OCI-LY3 (cell line): ENCODE results near the gene CDH23.

Source experiments
- EZH2phosphoT487 ChIP-seq: fragments of 200-600 bp; shearing (Covaris generic); IDR thresholded peaks from 2 replicates; pipeline ENCODE4 v1.6.1; 2018; ENCODE audit warnings: antibody characterized with exemption, mixed run types, low read depth
- TF ChIP-seq, protein P1 (sequence below): fragments of 200-600, 300-600 bp; sonication (generic); IDR thresholded peaks from 2 replicates; pipeline ENCODE4 v1.5.1; 2014; ENCODE audit warnings: antibody characterized with exemption, low read length, low read depth

DNA sequence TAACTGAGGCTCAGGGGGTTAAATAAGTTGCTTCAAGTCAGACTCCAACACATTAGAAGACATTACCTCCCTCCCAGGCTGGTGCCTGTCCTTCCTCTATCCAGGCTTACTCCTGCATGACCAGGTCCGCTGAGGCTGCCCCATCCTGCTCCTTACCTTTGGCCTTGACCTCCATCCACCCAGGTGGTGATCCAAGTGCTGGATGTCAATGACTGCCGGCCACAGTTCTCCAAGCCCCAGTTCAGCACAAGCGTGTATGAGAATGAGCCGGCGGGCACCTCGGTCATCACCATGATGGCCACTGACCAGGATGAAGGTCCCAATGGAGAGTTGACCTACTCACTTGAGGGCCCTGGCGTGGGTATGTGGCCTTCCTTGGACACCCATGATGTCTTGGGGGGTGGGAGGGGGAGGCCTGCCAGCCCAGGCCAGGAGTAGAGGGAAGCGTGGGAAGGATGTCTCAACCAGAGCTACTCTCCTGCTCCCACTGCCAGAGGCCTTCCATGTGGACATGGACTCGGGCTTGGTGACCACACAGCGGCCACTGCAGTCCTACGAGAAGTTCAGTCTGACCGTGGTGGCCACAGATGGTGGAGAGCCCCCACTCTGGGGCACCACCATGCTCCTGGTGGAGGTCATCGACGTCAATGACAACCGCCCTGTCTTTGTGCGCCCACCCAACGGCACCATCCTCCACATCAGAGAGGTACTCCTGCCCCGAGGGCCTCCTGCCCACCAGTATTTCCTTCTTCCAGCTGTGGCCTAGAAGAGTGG, 406.2 kb downstream of the CDH23 start:
- TF ChIP-seq, protein P1, sequence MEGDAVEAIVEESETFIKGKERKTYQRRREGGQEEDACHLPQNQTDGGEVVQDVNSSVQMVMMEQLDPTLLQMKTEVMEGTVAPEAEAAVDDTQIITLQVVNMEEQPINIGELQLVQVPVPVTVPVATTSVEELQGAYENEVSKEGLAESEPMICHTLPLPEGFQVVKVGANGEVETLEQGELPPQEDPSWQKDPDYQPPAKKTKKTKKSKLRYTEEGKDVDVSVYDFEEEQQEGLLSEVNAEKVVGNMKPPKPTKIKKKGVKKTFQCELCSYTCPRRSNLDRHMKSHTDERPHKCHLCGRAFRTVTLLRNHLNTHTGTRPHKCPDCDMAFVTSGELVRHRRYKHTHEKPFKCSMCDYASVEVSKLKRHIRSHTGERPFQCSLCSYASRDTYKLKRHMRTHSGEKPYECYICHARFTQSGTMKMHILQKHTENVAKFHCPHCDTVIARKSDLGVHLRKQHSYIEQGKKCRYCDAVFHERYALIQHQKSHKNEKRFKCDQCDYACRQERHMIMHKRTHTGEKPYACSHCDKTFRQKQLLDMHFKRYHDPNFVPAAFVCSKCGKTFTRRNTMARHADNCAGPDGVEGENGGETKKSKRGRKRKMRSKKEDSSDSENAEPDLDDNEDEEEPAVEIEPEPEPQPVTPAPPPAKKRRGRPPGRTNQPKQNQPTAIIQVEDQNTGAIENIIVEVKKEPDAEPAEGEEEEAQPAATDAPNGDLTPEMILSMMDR: no peak
- no peak for TF ChIP-seq EZH2phosphoT487
